HepG2 (cell line): ENCODE data around the gene AP2S1. TPM values are rescaled to one million over a fixed set of nuclear protein-coding genes. Genes with fewer than 3 reads are reported as not detected.
A peak's percentile ranks its signal among the peaks of the same experiment; 100 is the strongest.

Source experiments
- FOXC1 ChIP-seq: sonication (generic); formaldehyde crosslinking; IDR thresholded peaks from 2 replicates; pipeline ENCODE4 v1.8.0; 2022; ENCODE audit warnings: mild to moderate bottlenecking, missing genetic modification reagents, borderline replicate concordance
- HDAC6 ChIP-seq: fragments of 200-600 bp; sonication (generic); IDR thresholded peaks from 2 replicates; pipeline ENCODE4 v1.7.0; 2017; ENCODE audit warnings: mild to moderate bottlenecking, antibody characterized with exemption, low read length, low read depth
- JDP2 ChIP-seq: sonication (generic); formaldehyde crosslinking; IDR thresholded peaks from 2 replicates; pipeline ENCODE4 v1.8.1; 2022; ENCODE audit warnings: missing genetic modification reagents, borderline replicate concordance
- JUND ChIP-seq: sonication (generic); formaldehyde crosslinking; IDR thresholded peaks from 2 replicates; pipeline ENCODE4 v1.8.0; 2022; ENCODE audit warnings: mild to moderate bottlenecking, missing genetic modification reagents
- NR2C2 ChIP-seq: sonication (generic); formaldehyde crosslinking; IDR thresholded peaks from 2 replicates; pipeline ENCODE4 v1.4.0; 2020; ENCODE audit warnings: missing genetic modification reagents, mild to moderate bottlenecking, moderate library complexity, borderline replicate concordance
- PHB2 ChIP-seq: fragments of 450-650 bp; IDR thresholded peaks from 2 replicates; pipeline ENCODE4 v1.6.1; 2018; ENCODE audit not compliant: partially characterized antibody
- RAD21 ChIP-seq: fragments of 450-650 bp; formaldehyde crosslinking; IDR thresholded peaks from 2 replicates; pipeline ENCODE4 v1.5.0; 2020; ENCODE audit warnings: mild to moderate bottlenecking
- RBFOX2 ChIP-seq: fragments of 200-400 bp; formaldehyde crosslinking; IDR thresholded peaks from 2 replicates; pipeline ENCODE4 v1.6.1; 2017; ENCODE audit warnings: low read depth, mild to moderate bottlenecking, low read length
- TOE1 ChIP-seq: sonication (generic); formaldehyde crosslinking; IDR thresholded peaks from 2 replicates; pipeline ENCODE4 v1.4.0; 2020; ENCODE audit warnings: mild to moderate bottlenecking, missing genetic modification reagents
- YEATS4 ChIP-seq: sonication (generic); formaldehyde crosslinking; IDR thresholded peaks from 2 replicates; pipeline ENCODE4 v1.4.0; 2020; ENCODE audit warnings: missing genetic modification reagents, borderline replicate concordance
- ZNF253 ChIP-seq: sonication (generic); formaldehyde crosslinking; IDR thresholded peaks from 2 replicates; pipeline ENCODE4 v1.8.0; 2022; ENCODE audit warnings: mild to moderate bottlenecking, missing genetic modification reagents, borderline replicate concordance
- ZNF317 ChIP-seq: sonication (generic); formaldehyde crosslinking; IDR thresholded peaks from 2 replicates; pipeline ENCODE4 v1.5.0; 2020; ENCODE audit warnings: mild to moderate bottlenecking, missing genetic modification reagents
- ZNF446 ChIP-seq: sonication (generic); formaldehyde crosslinking; IDR thresholded peaks from 2 replicates; pipeline ENCODE4 v1.5.0; 2020; ENCODE audit warnings: mild to moderate bottlenecking, missing genetic modification reagents
- ZNF567 ChIP-seq: sonication (generic); formaldehyde crosslinking; IDR thresholded peaks from 2 replicates; pipeline ENCODE4 v1.8.1; 2023; ENCODE audit warnings: mild to moderate bottlenecking, missing genetic modification reagents, borderline replicate concordance
- ZNF572 ChIP-seq: sonication (generic); formaldehyde crosslinking; IDR thresholded peaks from 2 replicates; pipeline ENCODE4 v1.5.1; 2020; ENCODE audit warnings: mild to moderate bottlenecking, missing genetic modification reagents
- polyA plus RNA-seq, 8 experiments: library from polyadenylated mRNA; depleted of rRNA in 3 of 8; stranded (reverse) in 7 of 8; unstranded in 1 of 8; fragments of >200 nt; fragmentation: Illumina TruSeq in 4 of 8; extraction: Trizol in 4 of 8; gene quantifications; 2 replicates each; pipeline versions ENCODE4 v1.2.1 to v1.2.3, GENCODE V29; 2011 to 2016; ENCODE audit warnings: low read depth in 4 of 8, missing spikeins in 1 of 8, mixed read lengths in 1 of 8; ENCODE audit not compliant: insufficient read depth in 1 of 8
- total RNA-seq, 5 experiments: library from RNA; depleted of rRNA; stranded (reverse); fragments of >200 nt; fragmentation: Illumina TruSeq; extraction: Trizol; gene quantifications; 2 replicates each; pipeline ENCODE4 v1.2.3, GENCODE V29; 2016; ENCODE audit warnings: low read depth in 1 of 5
- TF ChIP-seq, protein P1 (sequence below): sonication (generic); formaldehyde crosslinking; conservative IDR thresholded peaks from 2 replicates; pipeline ENCODE4 v1.5.0; 2020; ENCODE audit warnings: missing genetic modification reagents
- TF ChIP-seq, protein P2 (sequence below): sonication (generic); formaldehyde crosslinking; conservative IDR thresholded peaks from 2 replicates; pipeline ENCODE4 v1.8.1; 2023; ENCODE audit warnings: missing genetic modification reagents
- TF ChIP-seq, protein P3 (sequence below): sonication (generic); formaldehyde crosslinking; IDR thresholded peaks from 2 replicates; pipeline ENCODE4 v1.4.0; 2020; ENCODE audit warnings: mild to moderate bottlenecking, missing genetic modification reagents, borderline replicate concordance
- TF ChIP-seq, protein P4 (sequence below): sonication (generic); formaldehyde crosslinking; IDR thresholded peaks from 2 replicates; pipeline ENCODE4 v1.8.1; 2023; ENCODE audit warnings: missing genetic modification reagents, inconsistent platforms, borderline replicate concordance

AP2S1 gene
- total and polyA plus RNA-seq, 2 of the 13 experiments (the other 11 are each of a cell fraction or from before 2014, with no cell fraction given): 45.2 to 86.1 TPM

DNA sequence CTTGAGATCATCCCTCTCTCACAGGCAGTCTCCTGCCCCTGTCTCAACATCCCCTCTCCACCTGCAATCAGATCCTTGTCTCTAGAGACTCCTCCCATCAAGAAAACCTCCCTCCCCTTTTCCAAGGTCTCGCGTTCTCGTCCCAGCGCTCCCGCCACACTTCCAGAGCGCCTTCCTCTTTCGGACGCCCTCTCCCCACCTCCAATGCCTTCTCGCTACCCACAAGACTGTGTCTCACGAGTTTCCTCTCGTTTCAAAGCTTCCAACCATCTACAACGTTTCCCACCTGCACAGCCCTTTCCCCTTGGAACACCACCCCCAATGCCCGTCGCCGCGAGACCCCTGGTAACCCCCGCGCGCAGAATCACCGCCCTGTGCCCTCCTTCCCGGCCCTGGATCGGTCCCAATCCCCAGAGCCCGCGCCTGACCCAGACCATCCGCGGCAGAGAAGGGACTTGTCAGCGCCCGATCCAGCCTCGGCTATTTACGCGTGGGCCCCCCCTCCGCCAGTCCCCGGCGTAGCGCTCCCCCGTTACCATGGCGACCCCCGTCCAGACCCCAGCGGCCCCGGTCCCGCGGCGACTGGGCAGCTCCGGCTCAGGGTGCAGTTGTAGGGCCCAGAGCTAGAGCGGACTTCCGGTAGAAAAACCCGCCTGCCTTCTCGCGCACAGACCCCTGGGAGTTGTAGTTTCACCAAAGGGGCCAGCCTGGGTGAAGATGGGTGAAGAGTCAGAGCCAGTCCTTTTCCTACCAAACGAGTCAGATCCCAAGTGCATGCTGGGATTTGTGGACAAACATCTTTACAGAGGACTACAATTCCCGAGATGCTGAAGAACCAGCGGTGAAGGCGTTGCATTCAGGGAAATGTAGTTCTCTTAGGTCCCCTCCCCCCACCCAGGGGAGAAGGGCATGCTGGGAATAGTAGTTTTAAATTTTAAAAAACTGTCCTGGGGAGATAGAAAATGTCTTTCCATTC, at the start of gene AP2S1 (continued):
- TF ChIP-seq JUND (CRISPR knock-in tag) (0 out of 2 replicates have a peak, but pooled peaks have one; percentile 56), TOE1 (no peak), ZNF446 (CRISPR knock-in tag) (no peak), ZNF567 (CRISPR knock-in tag) (no peak), ZNF253 (CRISPR knock-in tag) (no peak), PHB2 (no peak), RAD21 (CRISPR knock-in tag) (no peak), ZNF317 (CRISPR knock-in tag) (peak; percentile 64; the same call in 1 of the 2 replicates), HDAC6 (no peak), ZNF572 (0 out of 2 replicates have a peak, but pooled peaks have one; percentile 3), FOXC1 (peak; percentile 68), YEATS4 (CRISPR knock-in tag) (peak; percentile 76; the same call in 1 of the 2 replicates), RBFOX2 (peak; percentile 79), NR2C2 (peak; percentile 88), JDP2 (CRISPR knock-in tag) (no peak)
- TF ChIP-seq, protein P1, sequence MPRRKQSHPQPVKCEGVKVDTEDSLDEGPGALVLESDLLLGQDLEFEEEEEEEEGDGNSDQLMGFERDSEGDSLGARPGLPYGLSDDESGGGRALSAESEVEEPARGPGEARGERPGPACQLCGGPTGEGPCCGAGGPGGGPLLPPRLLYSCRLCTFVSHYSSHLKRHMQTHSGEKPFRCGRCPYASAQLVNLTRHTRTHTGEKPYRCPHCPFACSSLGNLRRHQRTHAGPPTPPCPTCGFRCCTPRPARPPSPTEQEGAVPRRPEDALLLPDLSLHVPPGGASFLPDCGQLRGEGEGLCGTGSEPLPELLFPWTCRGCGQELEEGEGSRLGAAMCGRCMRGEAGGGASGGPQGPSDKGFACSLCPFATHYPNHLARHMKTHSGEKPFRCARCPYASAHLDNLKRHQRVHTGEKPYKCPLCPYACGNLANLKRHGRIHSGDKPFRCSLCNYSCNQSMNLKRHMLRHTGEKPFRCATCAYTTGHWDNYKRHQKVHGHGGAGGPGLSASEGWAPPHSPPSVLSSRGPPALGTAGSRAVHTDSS (CRISPR knock-in tag): peak; percentile 42; the same call in 1 of the 2 replicates
- TF ChIP-seq, protein P2, sequence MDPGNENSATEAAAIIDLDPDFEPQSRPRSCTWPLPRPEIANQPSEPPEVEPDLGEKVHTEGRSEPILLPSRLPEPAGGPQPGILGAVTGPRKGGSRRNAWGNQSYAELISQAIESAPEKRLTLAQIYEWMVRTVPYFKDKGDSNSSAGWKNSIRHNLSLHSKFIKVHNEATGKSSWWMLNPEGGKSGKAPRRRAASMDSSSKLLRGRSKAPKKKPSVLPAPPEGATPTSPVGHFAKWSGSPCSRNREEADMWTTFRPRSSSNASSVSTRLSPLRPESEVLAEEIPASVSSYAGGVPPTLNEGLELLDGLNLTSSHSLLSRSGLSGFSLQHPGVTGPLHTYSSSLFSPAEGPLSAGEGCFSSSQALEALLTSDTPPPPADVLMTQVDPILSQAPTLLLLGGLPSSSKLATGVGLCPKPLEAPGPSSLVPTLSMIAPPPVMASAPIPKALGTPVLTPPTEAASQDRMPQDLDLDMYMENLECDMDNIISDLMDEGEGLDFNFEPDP (CRISPR knock-in tag): no peak
- TF ChIP-seq, protein P3, sequence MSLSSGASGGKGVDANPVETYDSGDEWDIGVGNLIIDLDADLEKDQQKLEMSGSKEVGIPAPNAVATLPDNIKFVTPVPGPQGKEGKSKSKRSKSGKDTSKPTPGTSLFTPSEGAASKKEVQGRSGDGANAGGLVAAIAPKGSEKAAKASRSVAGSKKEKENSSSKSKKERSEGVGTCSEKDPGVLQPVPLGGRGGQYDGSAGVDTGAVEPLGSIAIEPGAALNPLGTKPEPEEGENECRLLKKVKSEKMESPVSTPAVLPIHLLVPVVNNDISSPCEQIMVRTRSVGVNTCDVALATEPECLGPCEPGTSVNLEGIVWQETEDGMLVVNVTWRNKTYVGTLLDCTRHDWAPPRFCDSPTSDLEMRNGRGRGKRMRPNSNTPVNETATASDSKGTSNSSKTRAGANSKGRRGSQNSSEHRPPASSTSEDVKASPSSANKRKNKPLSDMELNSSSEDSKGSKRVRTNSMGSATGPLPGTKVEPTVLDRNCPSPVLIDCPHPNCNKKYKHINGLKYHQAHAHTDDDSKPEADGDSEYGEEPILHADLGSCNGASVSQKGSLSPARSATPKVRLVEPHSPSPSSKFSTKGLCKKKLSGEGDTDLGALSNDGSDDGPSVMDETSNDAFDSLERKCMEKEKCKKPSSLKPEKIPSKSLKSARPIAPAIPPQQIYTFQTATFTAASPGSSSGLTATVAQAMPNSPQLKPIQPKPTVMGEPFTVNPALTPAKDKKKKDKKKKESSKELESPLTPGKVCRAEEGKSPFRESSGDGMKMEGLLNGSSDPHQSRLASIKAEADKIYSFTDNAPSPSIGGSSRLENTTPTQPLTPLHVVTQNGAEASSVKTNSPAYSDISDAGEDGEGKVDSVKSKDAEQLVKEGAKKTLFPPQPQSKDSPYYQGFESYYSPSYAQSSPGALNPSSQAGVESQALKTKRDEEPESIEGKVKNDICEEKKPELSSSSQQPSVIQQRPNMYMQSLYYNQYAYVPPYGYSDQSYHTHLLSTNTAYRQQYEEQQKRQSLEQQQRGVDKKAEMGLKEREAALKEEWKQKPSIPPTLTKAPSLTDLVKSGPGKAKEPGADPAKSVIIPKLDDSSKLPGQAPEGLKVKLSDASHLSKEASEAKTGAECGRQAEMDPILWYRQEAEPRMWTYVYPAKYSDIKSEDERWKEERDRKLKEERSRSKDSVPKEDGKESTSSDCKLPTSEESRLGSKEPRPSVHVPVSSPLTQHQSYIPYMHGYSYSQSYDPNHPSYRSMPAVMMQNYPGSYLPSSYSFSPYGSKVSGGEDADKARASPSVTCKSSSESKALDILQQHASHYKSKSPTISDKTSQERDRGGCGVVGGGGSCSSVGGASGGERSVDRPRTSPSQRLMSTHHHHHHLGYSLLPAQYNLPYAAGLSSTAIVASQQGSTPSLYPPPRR (CRISPR knock-in tag): no peak; the same call in 1 of the 2 replicates
- TF ChIP-seq, protein P4, sequence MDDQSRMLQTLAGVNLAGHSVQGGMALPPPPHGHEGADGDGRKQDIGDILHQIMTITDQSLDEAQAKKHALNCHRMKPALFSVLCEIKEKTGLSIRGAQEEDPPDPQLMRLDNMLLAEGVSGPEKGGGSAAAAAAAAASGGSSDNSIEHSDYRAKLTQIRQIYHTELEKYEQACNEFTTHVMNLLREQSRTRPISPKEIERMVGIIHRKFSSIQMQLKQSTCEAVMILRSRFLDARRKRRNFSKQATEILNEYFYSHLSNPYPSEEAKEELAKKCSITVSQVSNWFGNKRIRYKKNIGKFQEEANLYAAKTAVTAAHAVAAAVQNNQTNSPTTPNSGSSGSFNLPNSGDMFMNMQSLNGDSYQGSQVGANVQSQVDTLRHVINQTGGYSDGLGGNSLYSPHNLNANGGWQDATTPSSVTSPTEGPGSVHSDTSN (CRISPR knock-in tag): no peak
